ENCODE data around the gene TRMT1L. TPM values are rescaled to one million over a fixed set of nuclear protein-coding genes. Genes with fewer than 3 reads are reported as not detected.
"Not testable (repeated sequence)": the region's sequence is repeated elsewhere in the genome, so short reads cannot be mapped to it uniquely, and the experiment has no call there.

TRMT1L gene
- total and polyA plus RNA-seq, 10 of the 15 experiments (the other 5 are each of a cell fraction or from before 2014, with no cell fraction given): 3.5 to 35.2 (median 16.9) TPM

GRCh38 chr1:185200889-185201288, 44.1 kb upstream of the TRMT1L start:
- ChIA-PET SMC1A (ENCODE audit: uncharacterized antibody, unreplicated experiment) (no interaction called here), POLR2A (no interaction called here), RAD21 (ENCODE audit: unreplicated experiment) (no interaction called here), CTCF (no interaction called here)
- ATAC-seq (no peak), DNase-seq (ENCODE audit: low read depth, low spot score) (no peak), FAIRE-seq (no peak)
- Histone ChIP-seq H3K4me1 (ENCODE audit: control insufficient read depth, insufficient read depth, low read length) (no peaks in the 10 kb centered on the region), H3K27ac (ENCODE audit: control insufficient read depth, insufficient read depth) (no peak overlapping the region), H3K4me3 (no peak overlapping the region), H3K9me3 (replicated peaks; ENCODE audit: control insufficient read depth, insufficient read depth, low read length) (no peaks in the 10 kb centered on the region), H2AFZ (ENCODE audit: control insufficient read depth, low read depth, low read length) (no peak overlapping the region), H3K9ac (ENCODE audit: control insufficient read depth, insufficient read depth, low read length) (no peak overlapping the region), H3K27me3 (replicated peaks in 1 of 2; ENCODE audit: control insufficient read depth in 2 of 2, insufficient read depth in 2 of 2, low read length in 1 of 2) (no peaks in the 10 kb centered on the region), H3K4me2 (ENCODE audit: control insufficient read depth, insufficient read depth) (no peak overlapping the region), H4K20me1 (ENCODE audit: control insufficient read depth, insufficient read depth) (no peaks in the 10 kb centered on the region), H3K36me3 (ENCODE audit: control insufficient read depth in 2 of 2, insufficient read depth in 2 of 2, low read length in 1 of 2) (no peaks in the 10 kb centered on the region), H3K79me2 (ENCODE audit: control insufficient read depth, insufficient read depth, low read length) (no peaks in the 10 kb centered on the region)
- no TSS peak for BruUV-seq (replicated peaks)
- in situ Hi-C loops (cut with MboI): no loop called here
- no peak for TF ChIP-seq HDGF (IDR thresholded peaks at IDR 0.05)
- no peak for TF ChIP-seq ATF7 (IDR thresholded peaks at IDR 0.05; ENCODE audit: low read depth)
- no peak for TF ChIP-seq USF1 (IDR thresholded peaks at IDR 0.05; ENCODE audit: borderline replicate concordance, extremely low read length, insufficient read depth, low read depth, low read length)
- TF ChIP-seq LARP7 (IDR thresholded peaks at IDR 0.05): no peak
- no peak for TF ChIP-seq CREM (IDR thresholded peaks at IDR 0.05; ENCODE audit: low read depth)
- no peak for TF ChIP-seq MTA2 (IDR thresholded peaks at IDR 0.05; ENCODE audit: low read depth)
- TF ChIP-seq NFIC (IDR thresholded peaks at IDR 0.05; ENCODE audit: low read depth, low read length): no peak
- no peak for TF ChIP-seq CBX3 (IDR thresholded peaks at IDR 0.05; ENCODE audit: borderline replicate concordance, low read depth)
- TF ChIP-seq CREB1 (IDR thresholded peaks at IDR 0.05; ENCODE audit: low read depth): no peak
- no peak for TF ChIP-seq SMAD1 (IDR thresholded peaks at IDR 0.05; ENCODE audit: low read depth, partially characterized antibody)
- TF ChIP-seq NR2F1 (conservative IDR thresholded peaks at IDR 0.05): no peak
- TF ChIP-seq EZH2 (IDR thresholded peaks at IDR 0.05; ENCODE audit: borderline replicate concordance, control insufficient read depth, low read depth, low read length): no peak
- no peak for TF ChIP-seq NFYB (IDR thresholded peaks at IDR 0.05; ENCODE audit: insufficient read depth, low read depth, low read length)
- 93% methylated on average over 8 of the region's 8 CpGs for WGBS (ENCODE audit: insufficient coverage, insufficient replicate concordance, low lambda C conversion rate, missing lambda C conversion rate)
- intact Hi-C loops (cut with micrococcal nuclease; ENCODE audit: unreplicated experiment): no loop called here

GRCh38 chr1:185198712-185199111, 42.0 kb upstream of the TRMT1L start:
- H3K79me2 ChIP-seq (ENCODE audit: control insufficient read depth, insufficient read depth, low read length); H3K9ac ChIP-seq (ENCODE audit: control insufficient read depth, insufficient read depth, low read length); H3K27me3 ChIP-seq (replicated peaks in 1 of 2; ENCODE audit: control insufficient read depth in 2 of 2, insufficient read depth in 2 of 2, low read length in 1 of 2); H4K20me1 ChIP-seq (ENCODE audit: control insufficient read depth, insufficient read depth); DNase-seq (ENCODE audit: low read depth, low spot score); H3K9me3 ChIP-seq (replicated peaks; ENCODE audit: control insufficient read depth, insufficient read depth, low read length); FAIRE-seq; H3K4me2 ChIP-seq (ENCODE audit: control insufficient read depth, insufficient read depth); H3K4me3 ChIP-seq; H2AFZ ChIP-seq (ENCODE audit: control insufficient read depth, low read depth, low read length); in situ Hi-C loops (cut with MboI); RAD21 ChIA-PET (ENCODE audit: unreplicated experiment); ATAC-seq; H3K4me1 ChIP-seq (ENCODE audit: control insufficient read depth, insufficient read depth, low read length); intact Hi-C loops (cut with micrococcal nuclease; ENCODE audit: unreplicated experiment); H3K36me3 ChIP-seq (ENCODE audit: control insufficient read depth in 2 of 2, insufficient read depth in 2 of 2, low read length in 1 of 2); BruUV-seq (replicated peaks); H3K27ac ChIP-seq (ENCODE audit: control insufficient read depth, insufficient read depth): not testable (repeated sequence)
- ChIA-PET SMC1A (ENCODE audit: uncharacterized antibody, unreplicated experiment) (interaction anchor here (0.7 kb wide), 1 partner anchor 404 kb away, joined by 3 read pairs; no protein-coding TSS in a partner anchor), POLR2A (interaction anchor here (0.7 kb wide), 1 partner anchor 10 kb away, joined by 4 read pairs; no protein-coding TSS in a partner anchor), CTCF (interaction anchor here (0.6 kb wide), 1 partner anchor 347 kb away, joined by 3 read pairs; no protein-coding TSS in a partner anchor)
- 75% methylated on average over 4 of the region's 4 CpGs for WGBS (ENCODE audit: insufficient coverage, insufficient replicate concordance, low lambda C conversion rate, missing lambda C conversion rate)
